Tibial artery (tissue), 4 donors: ENCODE results near the gene SLC22A14.
"Not testable (repeated sequence)": the region's sequence is repeated elsewhere in the genome, so short reads cannot be mapped to it uniquely, and the experiment has no call there.

Experiments used
- DNase-seq, 2 donors: peaks; one replicate each; pipeline ENCODE4 v3.0.0-alpha.2; 2019
- H3K27ac ChIP-seq, 2 donors: fragments of 200-600 bp; sonication (generic) in 1 of 2; 1 replicate in 1 of 2; 2 replicates in 1 of 2; pipeline ENCODE4 v1.5.1; 2018 to 2019; ENCODE audit warnings: mild to moderate bottlenecking in 1 of 2
- H3K27me3 ChIP-seq, 2 donors: fragments of 200-600 bp; sonication (generic) in 1 of 2; one replicate each; pipeline versions ENCODE4 v1.5.1 to v1.6.0; 2016 to 2019
- H3K36me3 ChIP-seq, 3 donors: fragments of 200-600 bp; sonication (generic) in 2 of 3; one replicate each; pipeline ENCODE4 v1.5.1; 2016 to 2019; ENCODE audit warnings: mild to moderate bottlenecking in 2 of 3
- H3K4me1 ChIP-seq, 4 donors: fragments of 200-600 bp; sonication (generic) in 2 of 4; 1 replicate in 3 of 4; 2 replicates in 1 of 4; pipeline ENCODE4 v1.5.1; 2016 to 2019
- H3K4me3 ChIP-seq, 2 donors: fragments of 200-600 bp; sonication (generic) in 1 of 2; 1 replicate in 1 of 2; 2 replicates in 1 of 2; pipeline ENCODE4 v1.5.1; 2018 to 2019; ENCODE audit warnings: mild to moderate bottlenecking in 2 of 2
- H3K9me3 ChIP-seq, 3 donors: fragments of 200-600 bp; sonication (generic) in 1 of 3; one replicate each; pipeline ENCODE4 v1.5.1; 2016 to 2019
- CTCF ChIP-seq, 2 experiments: fragments of 200-600 bp in 1 of 2; fragments of 450-650 bp in 1 of 2; IDR thresholded peaks; one replicate each; pipeline ENCODE4 v1.5.1; 2017 to 2019; ENCODE audit warnings: antibody characterized with exemption in 2 of 2, mild to moderate bottlenecking in 1 of 2, moderate library complexity in 1 of 2
- intact Hi-C: fragments of 100-400 bp; cut with DNase I; formaldehyde crosslinking; loops from one replicate; pipeline ENCODE4 v1.15.0; 2023; ENCODE audit warnings: low total_unique reads

SLC22A14 gene

GRCh38 chr3:38276917-38277630 lies 5.0 kb upstream of the SLC22A14 start:
- Histone ChIP-seq H3K4me1 (no peaks in the 10 kb centered on the region), H3K36me3 (peaks cover 9 to 31% (median 16%) of the 10 kb centered on the region in 3 donors), H3K27ac (no peak overlapping the region), H3K4me3 (no peak overlapping the region), H3K9me3 (no peaks in the 10 kb centered on the region), H3K27me3 (no peaks in the 10 kb centered on the region)
- no peak for DNase-seq
- no peak for TF ChIP-seq CTCF (IDR thresholded peaks at IDR 0.05)
- intact Hi-C loops: no loop called here

GRCh38 chr3:38278841-38279240 lies 3.3 kb upstream of the SLC22A14 start:
- H3K27me3 ChIP-seq: no peaks in the 10 kb centered on the region
- DNase-seq: no peak

GRCh38 chr3:38283810-38284755 lies 2.0 kb downstream of the SLC22A14 start:
- Histone ChIP-seq H3K36me3 (no peaks in the 10 kb centered on the region), H3K27me3 (no peaks in the 10 kb centered on the region), H3K27ac (no peak overlapping the region), H3K4me3 (no peak overlapping the region), H3K9me3 (no peaks in the 10 kb centered on the region), H3K4me1 (no peaks in the 10 kb centered on the region)
- intact Hi-C loops: no loop called here
- DNase-seq: no peak
- no peak for TF ChIP-seq CTCF (IDR thresholded peaks at IDR 0.05)

More at GRCh38 chr3:38278841-38279240, 3.3 kb upstream of the SLC22A14 start:
- no peak for TF ChIP-seq CTCF (IDR thresholded peaks at IDR 0.05)
- Histone ChIP-seq H3K27ac (no peak overlapping the region), H3K4me3 (no peak overlapping the region), H3K4me1 (no peaks in the 10 kb centered on the region), H3K9me3 (no peaks in the 10 kb centered on the region), H3K36me3 (peaks cover 9 to 31% (median 16%) of the 10 kb centered on the region in 3 donors)
- intact Hi-C loops: no loop called here

GRCh38 chr3:38284756-38285150 lies 2.7 kb downstream of the SLC22A14 start:
- Histone ChIP-seq H3K36me3 (no peaks in the 10 kb centered on the region), H3K4me1 (no peaks in the 10 kb centered on the region), H3K27me3 (no peaks in the 10 kb centered on the region), H3K27ac (no peak overlapping the region), H3K4me3 (no peak overlapping the region), H3K9me3 (no peaks in the 10 kb centered on the region)
- TF ChIP-seq CTCF (IDR thresholded peaks at IDR 0.05): no peak
- intact Hi-C loops: no loop called here
- DNase-seq: no peak

- H3K9me3 ChIP-seq, H3K27me3 ChIP-seq, H3K27ac ChIP-seq, H3K36me3 ChIP-seq, intact Hi-C loops, H3K4me1 ChIP-seq, H3K4me3 ChIP-seq, DNase-seq: not testable (repeated sequence)
Observed at GRCh38 chr3:38289286-38290217, 7.5 kb downstream of the SLC22A14 start.

- H3K9me3 ChIP-seq, H3K4me3 ChIP-seq, H3K27me3 ChIP-seq, intact Hi-C loops, H3K36me3 ChIP-seq, DNase-seq, H3K27ac ChIP-seq, H3K4me1 ChIP-seq: not testable (repeated sequence)
Observed at GRCh38 chr3:38297053-38297452, 15.0 kb downstream of the SLC22A14 start.
